ENCODE data around the gene DENND5A. TPM values are rescaled to one million over a fixed set of nuclear protein-coding genes. Genes with fewer than 3 reads are reported as not detected.

The DENND5A gene
- total and polyA plus RNA-seq, 2 of the 8 experiments (the other 6 are each of a cell fraction or from before 2014, with no cell fraction given) = 65.7 to 139 TPM

DNA sequence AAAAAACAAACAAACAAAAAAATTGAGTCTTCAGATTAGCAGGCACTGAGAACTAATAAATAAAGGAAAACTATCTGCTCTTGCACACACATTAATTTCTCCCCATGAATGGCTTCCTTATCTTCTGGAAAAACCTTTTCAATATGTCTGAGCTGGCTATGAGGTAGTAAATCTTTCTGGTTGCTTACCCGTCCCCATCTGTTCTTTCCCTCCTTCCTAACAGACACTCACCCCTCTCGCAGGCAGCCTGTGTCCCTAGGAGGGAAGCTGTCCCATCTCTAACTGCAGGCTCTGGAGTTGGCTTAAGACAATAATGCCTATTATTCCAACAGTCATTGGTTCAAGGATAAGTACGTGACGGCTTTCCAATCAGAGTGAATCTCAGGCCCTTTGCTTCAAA is 165.5 kb downstream of the DENND5A start (continued):
- TF ChIP-seq, protein P1, sequence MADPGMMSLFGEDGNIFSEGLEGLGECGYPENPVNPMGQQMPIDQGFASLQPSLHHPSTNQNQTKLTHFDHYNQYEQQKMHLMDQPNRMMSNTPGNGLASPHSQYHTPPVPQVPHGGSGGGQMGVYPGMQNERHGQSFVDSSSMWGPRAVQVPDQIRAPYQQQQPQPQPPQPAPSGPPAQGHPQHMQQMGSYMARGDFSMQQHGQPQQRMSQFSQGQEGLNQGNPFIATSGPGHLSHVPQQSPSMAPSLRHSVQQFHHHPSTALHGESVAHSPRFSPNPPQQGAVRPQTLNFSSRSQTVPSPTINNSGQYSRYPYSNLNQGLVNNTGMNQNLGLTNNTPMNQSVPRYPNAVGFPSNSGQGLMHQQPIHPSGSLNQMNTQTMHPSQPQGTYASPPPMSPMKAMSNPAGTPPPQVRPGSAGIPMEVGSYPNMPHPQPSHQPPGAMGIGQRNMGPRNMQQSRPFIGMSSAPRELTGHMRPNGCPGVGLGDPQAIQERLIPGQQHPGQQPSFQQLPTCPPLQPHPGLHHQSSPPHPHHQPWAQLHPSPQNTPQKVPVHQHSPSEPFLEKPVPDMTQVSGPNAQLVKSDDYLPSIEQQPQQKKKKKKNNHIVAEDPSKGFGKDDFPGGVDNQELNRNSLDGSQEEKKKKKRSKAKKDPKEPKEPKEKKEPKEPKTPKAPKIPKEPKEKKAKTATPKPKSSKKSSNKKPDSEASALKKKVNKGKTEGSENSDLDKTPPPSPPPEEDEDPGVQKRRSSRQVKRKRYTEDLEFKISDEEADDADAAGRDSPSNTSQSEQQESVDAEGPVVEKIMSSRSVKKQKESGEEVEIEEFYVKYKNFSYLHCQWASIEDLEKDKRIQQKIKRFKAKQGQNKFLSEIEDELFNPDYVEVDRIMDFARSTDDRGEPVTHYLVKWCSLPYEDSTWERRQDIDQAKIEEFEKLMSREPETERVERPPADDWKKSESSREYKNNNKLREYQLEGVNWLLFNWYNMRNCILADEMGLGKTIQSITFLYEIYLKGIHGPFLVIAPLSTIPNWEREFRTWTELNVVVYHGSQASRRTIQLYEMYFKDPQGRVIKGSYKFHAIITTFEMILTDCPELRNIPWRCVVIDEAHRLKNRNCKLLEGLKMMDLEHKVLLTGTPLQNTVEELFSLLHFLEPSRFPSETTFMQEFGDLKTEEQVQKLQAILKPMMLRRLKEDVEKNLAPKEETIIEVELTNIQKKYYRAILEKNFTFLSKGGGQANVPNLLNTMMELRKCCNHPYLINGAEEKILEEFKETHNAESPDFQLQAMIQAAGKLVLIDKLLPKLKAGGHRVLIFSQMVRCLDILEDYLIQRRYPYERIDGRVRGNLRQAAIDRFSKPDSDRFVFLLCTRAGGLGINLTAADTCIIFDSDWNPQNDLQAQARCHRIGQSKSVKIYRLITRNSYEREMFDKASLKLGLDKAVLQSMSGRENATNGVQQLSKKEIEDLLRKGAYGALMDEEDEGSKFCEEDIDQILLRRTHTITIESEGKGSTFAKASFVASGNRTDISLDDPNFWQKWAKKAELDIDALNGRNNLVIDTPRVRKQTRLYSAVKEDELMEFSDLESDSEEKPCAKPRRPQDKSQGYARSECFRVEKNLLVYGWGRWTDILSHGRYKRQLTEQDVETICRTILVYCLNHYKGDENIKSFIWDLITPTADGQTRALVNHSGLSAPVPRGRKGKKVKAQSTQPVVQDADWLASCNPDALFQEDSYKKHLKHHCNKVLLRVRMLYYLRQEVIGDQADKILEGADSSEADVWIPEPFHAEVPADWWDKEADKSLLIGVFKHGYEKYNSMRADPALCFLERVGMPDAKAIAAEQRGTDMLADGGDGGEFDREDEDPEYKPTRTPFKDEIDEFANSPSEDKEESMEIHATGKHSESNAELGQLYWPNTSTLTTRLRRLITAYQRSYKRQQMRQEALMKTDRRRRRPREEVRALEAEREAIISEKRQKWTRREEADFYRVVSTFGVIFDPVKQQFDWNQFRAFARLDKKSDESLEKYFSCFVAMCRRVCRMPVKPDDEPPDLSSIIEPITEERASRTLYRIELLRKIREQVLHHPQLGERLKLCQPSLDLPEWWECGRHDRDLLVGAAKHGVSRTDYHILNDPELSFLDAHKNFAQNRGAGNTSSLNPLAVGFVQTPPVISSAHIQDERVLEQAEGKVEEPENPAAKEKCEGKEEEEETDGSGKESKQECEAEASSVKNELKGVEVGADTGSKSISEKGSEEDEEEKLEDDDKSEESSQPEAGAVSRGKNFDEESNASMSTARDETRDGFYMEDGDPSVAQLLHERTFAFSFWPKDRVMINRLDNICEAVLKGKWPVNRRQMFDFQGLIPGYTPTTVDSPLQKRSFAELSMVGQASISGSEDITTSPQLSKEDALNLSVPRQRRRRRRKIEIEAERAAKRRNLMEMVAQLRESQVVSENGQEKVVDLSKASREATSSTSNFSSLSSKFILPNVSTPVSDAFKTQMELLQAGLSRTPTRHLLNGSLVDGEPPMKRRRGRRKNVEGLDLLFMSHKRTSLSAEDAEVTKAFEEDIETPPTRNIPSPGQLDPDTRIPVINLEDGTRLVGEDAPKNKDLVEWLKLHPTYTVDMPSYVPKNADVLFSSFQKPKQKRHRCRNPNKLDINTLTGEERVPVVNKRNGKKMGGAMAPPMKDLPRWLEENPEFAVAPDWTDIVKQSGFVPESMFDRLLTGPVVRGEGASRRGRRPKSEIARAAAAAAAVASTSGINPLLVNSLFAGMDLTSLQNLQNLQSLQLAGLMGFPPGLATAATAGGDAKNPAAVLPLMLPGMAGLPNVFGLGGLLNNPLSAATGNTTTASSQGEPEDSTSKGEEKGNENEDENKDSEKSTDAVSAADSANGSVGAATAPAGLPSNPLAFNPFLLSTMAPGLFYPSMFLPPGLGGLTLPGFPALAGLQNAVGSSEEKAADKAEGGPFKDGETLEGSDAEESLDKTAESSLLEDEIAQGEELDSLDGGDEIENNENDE (IDR thresholded peaks at IDR 0.05; ENCODE audit: insufficient replicate concordance, low read length) = no peak

Measured in H1 (cell line).